Neuronal stem cell (in vitro differentiated cells): ENCODE results near the gene RAI14.

Experiments used
- DNase-seq: peaks from one replicate; pipeline ENCODE4 v3.0.0-alpha.2; 2013; ENCODE audit warnings: low spot score
- H2AFZ ChIP-seq: one replicate; pipeline ENCODE4 v1.6.1; 2013; ENCODE audit warnings: mild to moderate bottlenecking, low read length, inconsistent platforms
- H2AK5ac ChIP-seq: 2 replicates; pipeline ENCODE4 v1.6.1; 2013; ENCODE audit warnings: low read depth, mild to moderate bottlenecking, inconsistent platforms, low read length, moderate library complexity, mixed read lengths
- H2BK120ac ChIP-seq: 2 replicates; pipeline ENCODE4 v1.6.1; 2013; ENCODE audit warnings: low read depth, mild to moderate bottlenecking, inconsistent platforms, low read length, moderate library complexity, mixed read lengths
- H2BK12ac ChIP-seq: one replicate; pipeline ENCODE4 v1.6.1; 2013; ENCODE audit warnings: low read length, inconsistent platforms
- H2BK15ac ChIP-seq: 2 replicates; pipeline ENCODE4 v1.6.1; 2013; ENCODE audit warnings: mild to moderate bottlenecking, low read length, inconsistent platforms, mixed read lengths
- H2BK5ac ChIP-seq: one replicate; pipeline ENCODE4 v1.6.1; 2013; ENCODE audit warnings: inconsistent platforms, mild to moderate bottlenecking, low read length, moderate library complexity
- H3K14ac ChIP-seq: one replicate; pipeline ENCODE4 v1.6.1; 2013; ENCODE audit warnings: low read length, inconsistent platforms
- H3K18ac ChIP-seq: 2 replicates; pipeline ENCODE4 v1.6.1; 2013; ENCODE audit warnings: low read length, inconsistent platforms
- H3K23ac ChIP-seq: 2 replicates; pipeline ENCODE4 v1.6.1; 2013; ENCODE audit warnings: low read depth, mild to moderate bottlenecking, mixed read lengths, low read length, inconsistent platforms; ENCODE audit not compliant: poor library complexity
- H3K27ac ChIP-seq: replicated peaks from 3 replicates; pipeline ENCODE4 v1.5.1; 2013; ENCODE audit warnings: low read length, inconsistent platforms
- H3K27me3 ChIP-seq, 3 experiments: 2 replicates each; pipeline ENCODE4 v1.6.1; 2013; ENCODE audit warnings: low read length in 3 of 3, mild to moderate bottlenecking in 2 of 3, inconsistent platforms in 1 of 3, low read depth in 1 of 3, mixed read lengths in 1 of 3, moderate library complexity in 1 of 3; ENCODE audit not compliant: control insufficient read depth in 3 of 3, insufficient read depth in 3 of 3
- H3K36me3 ChIP-seq, 2 donors: replicated peaks in 1 of 2; 2 replicates each; pipeline ENCODE4 v1.6.1; 2013; ENCODE audit warnings: low read length in 2 of 2; ENCODE audit not compliant: control insufficient read depth in 2 of 2, insufficient read depth in 2 of 2
- H3K4ac ChIP-seq: 2 replicates; pipeline ENCODE4 v1.6.1; 2013; ENCODE audit warnings: inconsistent platforms, mild to moderate bottlenecking, low read length, moderate library complexity
- H3K4me1 ChIP-seq, 2 donors: 1 replicate in 1 of 2; 2 replicates in 1 of 2; pipeline ENCODE4 v1.6.1; 2013; ENCODE audit warnings: low read length in 2 of 2, low read depth in 1 of 2; ENCODE audit not compliant: control insufficient read depth in 2 of 2, insufficient read depth in 1 of 2
- H3K4me2 ChIP-seq: one replicate; pipeline ENCODE4 v1.6.1; 2013; ENCODE audit warnings: mild to moderate bottlenecking, low read length, inconsistent platforms; ENCODE audit not compliant: insufficient read depth, poor library complexity, severe bottlenecking
- H3K4me3 ChIP-seq, 2 donors: 2 replicates each; pipeline ENCODE4 v1.5.1; 2013; ENCODE audit warnings: low read length in 2 of 2, mild to moderate bottlenecking in 2 of 2, inconsistent platforms in 1 of 2, moderate library complexity in 1 of 2
- H3K79me1 ChIP-seq: one replicate; pipeline ENCODE4 v1.6.1; 2013; ENCODE audit warnings: low read depth, mild to moderate bottlenecking, inconsistent platforms, low read length, moderate library complexity
- H3K9ac ChIP-seq: one replicate; pipeline ENCODE4 v1.6.1; 2013; ENCODE audit warnings: mild to moderate bottlenecking, low read depth, low read length, inconsistent platforms; ENCODE audit not compliant: poor library complexity
- H3K9me3 ChIP-seq, 2 donors: replicated peaks in 1 of 2; 2 replicates each; pipeline versions ENCODE3 to v1.6.1; 2013; ENCODE audit warnings: low read length in 2 of 2, mild to moderate bottlenecking in 2 of 2, inconsistent platforms in 1 of 2, low read depth in 1 of 2, mixed read lengths in 1 of 2, moderate library complexity in 1 of 2; ENCODE audit not compliant: control insufficient read depth in 2 of 2, insufficient read depth in 1 of 2
- H4K8ac ChIP-seq: one replicate; pipeline ENCODE4 v1.6.1; 2013; ENCODE audit warnings: low read depth, mild to moderate bottlenecking, inconsistent platforms, low read length, moderate library complexity
- H4K91ac ChIP-seq: one replicate; pipeline ENCODE4 v1.6.1; 2013; ENCODE audit warnings: low read length, low read depth, mild to moderate bottlenecking, inconsistent platforms; ENCODE audit not compliant: poor library complexity
- WGBS, 2 donors: extraction: QIAGEN DNeasy Blood & Tissue Kit; methylation state at CpG; one replicate each; pipeline ENCODE4 v1.1.7; 2013; ENCODE audit warnings: missing lambda C conversion rate in 2 of 2, mixed read lengths in 1 of 2; ENCODE audit not compliant: insufficient read length in 2 of 2, insufficient replicate concordance in 1 of 2; ENCODE audit errors: extremely low coverage in 2 of 2; 5-methylcytosine and 5-hydroxymethylcytosine counted together

RAI14 gene

DNA sequence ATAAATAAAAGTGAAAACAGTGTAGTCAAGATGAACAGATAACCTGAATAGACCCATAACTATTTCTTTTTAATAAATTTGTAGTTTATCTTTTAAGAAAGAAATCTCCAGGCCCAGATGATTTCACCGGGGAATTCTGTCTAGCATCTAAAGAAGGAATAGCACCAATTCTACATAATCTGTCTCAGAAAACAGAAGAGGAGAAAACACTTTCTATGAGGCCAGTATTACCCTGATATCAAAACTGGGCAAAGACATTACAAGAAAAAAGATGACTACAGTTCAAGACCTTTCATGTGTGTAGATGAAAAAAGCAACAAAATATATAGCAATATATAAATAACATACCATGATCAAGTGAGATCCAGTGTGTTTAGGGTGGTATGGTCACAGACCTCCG lies 214.3 kb downstream of the RAI14 start:
- Histone ChIP-seq H3K4me1 (peaks cover 4 to 9% of the 10 kb centered on the region in 2 donors), H2BK120ac (no peak overlapping the region), H2AFZ (no peak overlapping the region), H3K4me3 (no peak overlapping the region), H2AK5ac (no peak overlapping the region), H2BK12ac (no peak overlapping the region), H3K79me1 (no peaks in the 10 kb centered on the region), H4K8ac (no peak overlapping the region), H3K27ac (no peak overlapping the region), H3K18ac (no peak overlapping the region), H3K36me3 (no peaks in the 10 kb centered on the region), H3K4me2 (no peak overlapping the region), H3K23ac (no peak overlapping the region), H4K91ac (no peak overlapping the region), H3K4ac (no peak overlapping the region), H3K27me3 (no peaks in the 10 kb centered on the region), H2BK15ac (no peak overlapping the region), H3K9ac (no peak overlapping the region), H3K14ac (no peak overlapping the region), H3K9me3 (peaks cover 0 to 7% of the 10 kb centered on the region in 2 donors), H2BK5ac (no peak overlapping the region)
- no CpG with 5 or more reads among the region's 2 CpGs for WGBS, 2 donors
- no peak for DNase-seq

DNA sequence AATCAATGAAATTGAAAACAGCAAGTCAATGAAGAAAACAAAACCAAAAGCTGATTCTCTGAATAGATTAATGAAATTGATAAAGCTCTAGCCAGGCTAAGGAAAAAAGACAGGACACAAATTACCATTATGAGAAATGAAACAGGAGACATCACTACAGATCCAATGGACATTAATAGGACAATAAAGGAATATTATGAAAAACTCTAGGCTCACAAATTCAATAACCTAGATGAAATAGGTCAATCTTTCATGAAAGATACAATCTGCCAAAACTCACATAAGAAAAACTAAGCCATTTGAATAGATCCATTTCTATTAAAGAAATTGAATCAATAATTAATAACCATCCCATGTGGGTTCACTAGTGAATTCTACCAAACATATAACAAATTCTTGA lies 220.1 kb downstream of the RAI14 start:
- Histone ChIP-seq H3K27me3 (no peaks in the 10 kb centered on the region), H3K79me1 (no peaks in the 10 kb centered on the region), H3K9me3 (peaks cover 0 to 9% of the 10 kb centered on the region in 2 donors), H2BK12ac (no peak overlapping the region), H3K14ac (no peak overlapping the region), H3K4me3 (no peak overlapping the region), H3K4me1 (no peaks in the 10 kb centered on the region), H2BK5ac (no peak overlapping the region), H2AFZ (no peak overlapping the region), H3K4me2 (no peak overlapping the region), H2BK120ac (no peak overlapping the region), H3K23ac (no peak overlapping the region), H3K27ac (no peak overlapping the region), H3K4ac (no peak overlapping the region), H2BK15ac (no peak overlapping the region), H3K9ac (no peak overlapping the region), H2AK5ac (no peak overlapping the region), H3K18ac (no peak overlapping the region), H3K36me3 (no peaks in the 10 kb centered on the region), H4K91ac (no peak overlapping the region), H4K8ac (no peak overlapping the region)
- no peak for DNase-seq

DNA sequence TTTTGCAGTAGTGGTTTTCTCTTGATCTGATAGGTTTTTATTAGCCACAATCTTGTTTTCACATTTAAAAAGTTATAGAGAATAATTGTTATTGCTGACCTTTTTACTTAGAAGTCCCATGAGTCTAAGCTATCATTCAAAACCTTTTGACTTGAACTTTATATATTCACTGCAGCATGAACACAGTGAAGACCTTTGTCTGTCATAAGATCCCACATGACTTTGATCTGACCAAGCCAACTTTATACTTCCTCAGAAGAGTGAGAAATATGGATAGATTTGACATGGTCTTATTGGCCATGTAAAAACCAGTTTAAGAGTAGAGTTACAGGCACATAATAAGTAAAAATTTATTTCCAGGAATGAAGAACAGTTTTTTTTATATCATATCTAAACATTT lies 225.1 kb downstream of the RAI14 start:
- Histone ChIP-seq H4K91ac (no peak overlapping the region), H4K8ac (no peak overlapping the region)

More for the DNA sequence above, 225.1 kb downstream of the RAI14 start:
- Histone ChIP-seq H3K18ac (no peak overlapping the region), H3K9me3 (no peaks in the 10 kb centered on the region), H2AK5ac (no peak overlapping the region), H2BK5ac (no peak overlapping the region), H3K79me1 (no peaks in the 10 kb centered on the region), H3K4me3 (no peak overlapping the region), H2AFZ (no peak overlapping the region), H3K27ac (no peak overlapping the region), H3K4me1 (no peaks in the 10 kb centered on the region), H3K23ac (no peak overlapping the region), H2BK15ac (no peak overlapping the region), H2BK12ac (no peak overlapping the region), H2BK120ac (no peak overlapping the region), H3K9ac (no peak overlapping the region), H3K27me3 (no peaks in the 10 kb centered on the region), H3K4me2 (no peak overlapping the region), H3K36me3 (no peaks in the 10 kb centered on the region), H3K4ac (no peak overlapping the region), H3K14ac (no peak overlapping the region)
- DNase-seq, result no peak
